ENCODE data around the gene CMKLR1. TPM values are rescaled to one million over a fixed set of nuclear protein-coding genes. Genes with fewer than 3 reads are reported as not detected.

The CMKLR1 gene
- total RNA-seq, 1 donor from 2014 or later = 0.57 TPM

- Mint-ChIP-seq H3K27me3 (ENCODE audit: low read depth, unreplicated experiment) (peaks cover 56% of the 10 kb centered on the region), H3K9me3 (ENCODE audit: unreplicated experiment) (peaks cover 2% of the 10 kb centered on the region), H3K27ac (ENCODE audit: unreplicated experiment) (no peak overlapping the region), H3K4me1 (ENCODE audit: low read depth, unreplicated experiment) (no peaks in the 10 kb centered on the region), H3K36me3 (ENCODE audit: low read depth, unreplicated experiment) (no peaks in the 10 kb centered on the region), H3K4me3 (ENCODE audit: unreplicated experiment) (no peak overlapping the region)
- Histone ChIP-seq H3K9me3 (ENCODE audit: insufficient read depth, low read depth, low read length) (no peaks in the 10 kb centered on the region), H3K27me3 (ENCODE audit: insufficient read depth, low read length) (peaks cover 7% of the 10 kb centered on the region), H3K4me2 (ENCODE audit: low read length) (no peak overlapping the region), H4K20me1 (ENCODE audit: insufficient read depth, low read length) (no peaks in the 10 kb centered on the region), H3K79me2 (ENCODE audit: insufficient read depth, low read length) (no peaks in the 10 kb centered on the region), H3K27ac (ENCODE audit: low read depth, low read length) (no peak overlapping the region), H3K4me3 (ENCODE audit: insufficient read depth, low read depth, low read length) (no peak overlapping the region), H3K4me1 (ENCODE audit: insufficient read depth, low read length) (no peaks in the 10 kb centered on the region), H3K9ac (ENCODE audit: low read length) (no peak overlapping the region), H2AFZ (ENCODE audit: low read depth, low read length) (no peak overlapping the region), H3K36me3 (ENCODE audit: insufficient read depth, low read length) (no peaks in the 10 kb centered on the region)
- DNase-seq (ENCODE audit: low read depth) (no peak), FAIRE-seq (no peak)
- TF ChIP-seq EZH2 (IDR thresholded peaks at IDR 0.05; ENCODE audit: insufficient read depth, low read length) (no peak), CTCF (IDR thresholded peaks at IDR 0.05; ENCODE audit: insufficient read depth, low read depth, low read length) (no peak)
Observed at GRCh38 chr12:108282160-108282559, 57.0 kb downstream of the CMKLR1 start.

- H2AFZ ChIP-seq (ENCODE audit: low read depth, low read length) = no peak overlapping the region
- H3K4me3 Mint-ChIP-seq (ENCODE audit: unreplicated experiment) = no peak overlapping the region
- no peak overlapping the region for H3K9ac ChIP-seq (ENCODE audit: low read length)
- TF ChIP-seq EZH2 (IDR thresholded peaks at IDR 0.05; ENCODE audit: insufficient read depth, low read length) (no peak), CTCF (IDR thresholded peaks at IDR 0.05; ENCODE audit: insufficient read depth, low read depth, low read length) (no peak)
- H3K9me3 Mint-ChIP-seq (ENCODE audit: unreplicated experiment) = peaks cover 5% of the 10 kb centered on the region
- H3K36me3 Mint-ChIP-seq (ENCODE audit: low read depth, unreplicated experiment) = no peaks in the 10 kb centered on the region
- no peak overlapping the region for H3K4me2 ChIP-seq (ENCODE audit: low read length)
- no peaks in the 10 kb centered on the region for H3K4me1 Mint-ChIP-seq (ENCODE audit: low read depth, unreplicated experiment)
- H3K4me1 ChIP-seq (ENCODE audit: insufficient read depth, low read length) = no peaks in the 10 kb centered on the region
- peaks cover 36% of the 10 kb centered on the region for H3K27me3 Mint-ChIP-seq (ENCODE audit: low read depth, unreplicated experiment)
- no peak overlapping the region for H3K27ac Mint-ChIP-seq (ENCODE audit: unreplicated experiment)
- no peak overlapping the region for H3K27ac ChIP-seq (ENCODE audit: low read depth, low read length)
- DNase-seq (ENCODE audit: low read depth) = no peak
- no peak for FAIRE-seq
- no peak overlapping the region for H3K4me3 ChIP-seq (ENCODE audit: insufficient read depth, low read depth, low read length)
- H3K36me3 ChIP-seq (ENCODE audit: insufficient read depth, low read length) = no peaks in the 10 kb centered on the region
- no peaks in the 10 kb centered on the region for H4K20me1 ChIP-seq (ENCODE audit: insufficient read depth, low read length)
- no peaks in the 10 kb centered on the region for H3K9me3 ChIP-seq (ENCODE audit: insufficient read depth, low read depth, low read length)
- no peaks in the 10 kb centered on the region for H3K79me2 ChIP-seq (ENCODE audit: insufficient read depth, low read length)
- peaks cover 3% of the 10 kb centered on the region for H3K27me3 ChIP-seq (ENCODE audit: insufficient read depth, low read length)
Observed at GRCh38 chr12:108277613-108278012, 61.5 kb downstream of the CMKLR1 start.

- Histone ChIP-seq H2AFZ (ENCODE audit: low read depth, low read length) (no peak overlapping the region), H4K20me1 (ENCODE audit: insufficient read depth, low read length) (no peaks in the 10 kb centered on the region), H3K4me1 (ENCODE audit: insufficient read depth, low read length) (no peaks in the 10 kb centered on the region), H3K9me3 (ENCODE audit: insufficient read depth, low read depth, low read length) (no peaks in the 10 kb centered on the region), H3K27ac (ENCODE audit: low read depth, low read length) (no peak overlapping the region), H3K79me2 (ENCODE audit: insufficient read depth, low read length) (no peaks in the 10 kb centered on the region), H3K4me3 (ENCODE audit: insufficient read depth, low read depth, low read length) (no peak overlapping the region), H3K36me3 (ENCODE audit: insufficient read depth, low read length) (no peaks in the 10 kb centered on the region), H3K4me2 (ENCODE audit: low read length) (no peak overlapping the region), H3K27me3 (ENCODE audit: insufficient read depth, low read length) (peaks cover 3% of the 10 kb centered on the region), H3K9ac (ENCODE audit: low read length) (no peak overlapping the region)
- Mint-ChIP-seq H3K27ac (ENCODE audit: unreplicated experiment) (no peak overlapping the region), H3K4me3 (ENCODE audit: unreplicated experiment) (no peak overlapping the region), H3K4me1 (ENCODE audit: low read depth, unreplicated experiment) (no peaks in the 10 kb centered on the region), H3K9me3 (ENCODE audit: unreplicated experiment) (peaks cover 5% of the 10 kb centered on the region), H3K36me3 (ENCODE audit: low read depth, unreplicated experiment) (no peaks in the 10 kb centered on the region), H3K27me3 (ENCODE audit: low read depth, unreplicated experiment) (peaks cover 16% of the 10 kb centered on the region)
- DNase-seq (ENCODE audit: low read depth) (no peak), FAIRE-seq (no peak)
- TF ChIP-seq CTCF (IDR thresholded peaks at IDR 0.05; ENCODE audit: insufficient read depth, low read depth, low read length) (no peak), EZH2 (IDR thresholded peaks at IDR 0.05; ENCODE audit: insufficient read depth, low read length) (no peak)
Observed at GRCh38 chr12:108273217-108273616, 65.9 kb downstream of the CMKLR1 start.
